Upper lobe of left lung (tissue), 4 donors: ENCODE results near the gene MYLK.

ENCODE experiments used
- EP300 ChIP-seq, 4 donors: sonication (generic); formaldehyde crosslinking; IDR thresholded peaks; one replicate each; pipeline ENCODE4 v1.5.1; 2017; ENCODE audit warnings: antibody characterized with exemption in 4 of 4, control low read depth in 2 of 4
- POLR2A ChIP-seq, 4 donors: fragments of 450-650 bp; IDR thresholded peaks; one replicate each; pipeline ENCODE4 v1.5.1; 2016 to 2017; ENCODE audit warnings: antibody characterized with exemption in 4 of 4, mild to moderate bottlenecking in 2 of 4
- POLR2AphosphoS5 ChIP-seq, 2 donors: sonication (generic); formaldehyde crosslinking; IDR thresholded peaks; one replicate each; pipeline ENCODE4 v1.5.1; 2017; ENCODE audit warnings: antibody characterized with exemption in 2 of 2
- TF ChIP-seq, protein P1 (sequence below), 6 experiments: fragments of 450-650 bp in 4 of 6; fragments of 200-600 bp in 2 of 6; sonication (generic) in 2 of 6; IDR thresholded peaks; one replicate each; pipeline ENCODE4 v1.5.1; 2016 to 2019; ENCODE audit warnings: antibody characterized with exemption in 6 of 6

DNA sequence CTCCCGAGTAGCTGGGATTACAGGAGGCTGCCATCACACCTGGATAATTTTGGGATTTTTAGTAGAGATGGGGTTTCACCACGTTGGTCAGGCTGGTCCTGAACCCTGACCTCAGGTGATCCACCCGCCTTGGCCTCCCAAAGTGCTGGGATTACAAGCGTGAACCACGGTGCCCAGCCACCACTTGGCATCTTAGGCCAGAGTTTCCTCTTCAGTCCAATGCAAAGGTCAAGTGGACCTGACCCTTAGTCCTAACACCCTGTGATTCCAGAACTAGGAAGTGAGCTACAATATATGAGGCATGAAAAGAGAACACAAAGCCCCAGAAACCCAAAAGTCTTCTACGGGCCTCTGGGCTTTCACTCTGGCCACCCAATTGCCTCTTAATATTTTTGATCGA is 5.3 kb downstream of the MYLK start:
- TF ChIP-seq POLR2A (IDR thresholded peaks at IDR 0.05): no peak
- TF ChIP-seq, protein P1, sequence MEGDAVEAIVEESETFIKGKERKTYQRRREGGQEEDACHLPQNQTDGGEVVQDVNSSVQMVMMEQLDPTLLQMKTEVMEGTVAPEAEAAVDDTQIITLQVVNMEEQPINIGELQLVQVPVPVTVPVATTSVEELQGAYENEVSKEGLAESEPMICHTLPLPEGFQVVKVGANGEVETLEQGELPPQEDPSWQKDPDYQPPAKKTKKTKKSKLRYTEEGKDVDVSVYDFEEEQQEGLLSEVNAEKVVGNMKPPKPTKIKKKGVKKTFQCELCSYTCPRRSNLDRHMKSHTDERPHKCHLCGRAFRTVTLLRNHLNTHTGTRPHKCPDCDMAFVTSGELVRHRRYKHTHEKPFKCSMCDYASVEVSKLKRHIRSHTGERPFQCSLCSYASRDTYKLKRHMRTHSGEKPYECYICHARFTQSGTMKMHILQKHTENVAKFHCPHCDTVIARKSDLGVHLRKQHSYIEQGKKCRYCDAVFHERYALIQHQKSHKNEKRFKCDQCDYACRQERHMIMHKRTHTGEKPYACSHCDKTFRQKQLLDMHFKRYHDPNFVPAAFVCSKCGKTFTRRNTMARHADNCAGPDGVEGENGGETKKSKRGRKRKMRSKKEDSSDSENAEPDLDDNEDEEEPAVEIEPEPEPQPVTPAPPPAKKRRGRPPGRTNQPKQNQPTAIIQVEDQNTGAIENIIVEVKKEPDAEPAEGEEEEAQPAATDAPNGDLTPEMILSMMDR (IDR thresholded peaks at IDR 0.05): no peak
- TF ChIP-seq EP300 (IDR thresholded peaks at IDR 0.05): no peak
- no peak for TF ChIP-seq POLR2AphosphoS5 (IDR thresholded peaks at IDR 0.05)
